HepG2 (cell line): Measurements from ENCODE around the gene DRC7. TPM values are rescaled to one million over a fixed set of nuclear protein-coding genes. Genes with fewer than 3 reads are reported as not detected.

ENCODE experiments used
- ADNP ChIP-seq: sonication (generic); formaldehyde crosslinking; IDR thresholded peaks from 2 replicates; pipeline ENCODE4 v1.4.0; 2020; ENCODE audit warnings: missing genetic modification reagents
- CCAR2 ChIP-seq: fragments of 200-400 bp; formaldehyde crosslinking; optimal IDR thresholded peaks from 2 replicates; pipeline ENCODE3; 2018; ENCODE audit warnings: low read depth, mild to moderate bottlenecking, low read length, moderate library complexity
- CCDC6 ChIP-seq: sonication (generic); formaldehyde crosslinking; IDR thresholded peaks from 2 replicates; pipeline ENCODE4 v1.8.1; 2022; ENCODE audit warnings: mild to moderate bottlenecking, missing genetic modification reagents, moderate library complexity
- EP300 ChIP-seq, 3 experiments: sonication (generic) in 1 of 3; formaldehyde crosslinking in 1 of 3; IDR thresholded peaks; 2 replicates each; pipeline versions ENCODE4 v1.5.1 to v1.6.1; 2011 to 2020; ENCODE audit warnings: low read depth in 2 of 3, low read length in 2 of 3, borderline replicate concordance in 1 of 3, improper control_type of control experiment in 1 of 3, mild to moderate bottlenecking in 1 of 3, missing genetic modification reagents in 1 of 3, moderate library complexity in 1 of 3
- ISL2 ChIP-seq: sonication (generic); formaldehyde crosslinking; IDR thresholded peaks from 2 replicates; pipeline ENCODE4 v1.5.0; 2020; ENCODE audit warnings: missing genetic modification reagents
- RBAK ChIP-seq: sonication (generic); formaldehyde crosslinking; IDR thresholded peaks from 2 replicates; pipeline ENCODE4 v1.5.1; 2020; ENCODE audit warnings: mild to moderate bottlenecking, missing genetic modification reagents
- SMAD1 ChIP-seq: sonication (generic); formaldehyde crosslinking; IDR thresholded peaks from 2 replicates; pipeline ENCODE4 v1.4.0; 2020; ENCODE audit warnings: missing genetic modification reagents, low read depth, mild to moderate bottlenecking, borderline replicate concordance
- SNAPC2 ChIP-seq: sonication (generic); formaldehyde crosslinking; IDR thresholded peaks from 2 replicates; pipeline ENCODE4 v1.8.1; 2022; ENCODE audit warnings: mild to moderate bottlenecking, missing genetic modification reagents
- SRSF1 ChIP-seq: fragments of 200-400 bp; formaldehyde crosslinking; optimal IDR thresholded peaks from 2 replicates; pipeline ENCODE3; 2017; ENCODE audit warnings: mild to moderate bottlenecking, low read depth, low read length, moderate library complexity
- ZNF121 ChIP-seq: sonication (generic); formaldehyde crosslinking; IDR thresholded peaks from 2 replicates; pipeline ENCODE4 v1.5.0; 2020; ENCODE audit warnings: mild to moderate bottlenecking, missing genetic modification reagents
- ZNF136 ChIP-seq: sonication (generic); formaldehyde crosslinking; IDR thresholded peaks from 2 replicates; pipeline ENCODE4 v1.8.1; 2022; ENCODE audit warnings: low read depth, mild to moderate bottlenecking, moderate library complexity, missing genetic modification reagents
- ZNF225 ChIP-seq: sonication (generic); formaldehyde crosslinking; IDR thresholded peaks from 2 replicates; pipeline ENCODE4 v1.4.0; 2020; ENCODE audit warnings: mild to moderate bottlenecking, missing genetic modification reagents
- ZNF44 ChIP-seq: sonication (generic); formaldehyde crosslinking; IDR thresholded peaks from 2 replicates; pipeline ENCODE4 v1.5.1; 2020; ENCODE audit warnings: mild to moderate bottlenecking, missing genetic modification reagents
- ZNF460 ChIP-seq: sonication (generic); formaldehyde crosslinking; IDR thresholded peaks from 2 replicates; pipeline ENCODE4 v1.5.1; 2020; ENCODE audit warnings: missing genetic modification reagents, mild to moderate bottlenecking, borderline replicate concordance
- ZNF670 ChIP-seq: sonication (generic); formaldehyde crosslinking; IDR thresholded peaks from 2 replicates; pipeline ENCODE4 v1.8.0; 2022; ENCODE audit warnings: mild to moderate bottlenecking, missing genetic modification reagents, borderline replicate concordance
- ZNF709 ChIP-seq: sonication (generic); formaldehyde crosslinking; IDR thresholded peaks from 2 replicates; pipeline ENCODE4 v1.5.0; 2020; ENCODE audit warnings: mild to moderate bottlenecking, missing genetic modification reagents
- ZSCAN12 ChIP-seq: sonication (generic); formaldehyde crosslinking; IDR thresholded peaks from 2 replicates; pipeline ENCODE4 v1.9.0; 2021; ENCODE audit warnings: mild to moderate bottlenecking, missing genetic modification reagents
- polyA plus RNA-seq, 8 experiments: library from polyadenylated mRNA; depleted of rRNA in 3 of 8; stranded (reverse) in 7 of 8; unstranded in 1 of 8; fragments of >200 nt; fragmentation: Illumina TruSeq in 4 of 8; extraction: Trizol in 4 of 8; gene quantifications; 2 replicates each; pipeline versions ENCODE4 v1.2.1 to v1.2.3, GENCODE V29; 2011 to 2016; ENCODE audit warnings: low read depth in 4 of 8, missing spikeins in 1 of 8, mixed read lengths in 1 of 8; ENCODE audit not compliant: insufficient read depth in 1 of 8
- total RNA-seq, 5 experiments: library from RNA; depleted of rRNA; stranded (reverse); fragments of >200 nt; fragmentation: Illumina TruSeq; extraction: Trizol; gene quantifications; 2 replicates each; pipeline ENCODE4 v1.2.3, GENCODE V29; 2016; ENCODE audit warnings: low read depth in 1 of 5
- TF ChIP-seq, protein P1 (sequence below): sonication (generic); formaldehyde crosslinking; IDR thresholded peaks from 2 replicates; pipeline ENCODE4 v1.4.0; 2020; ENCODE audit warnings: mild to moderate bottlenecking, missing genetic modification reagents, borderline replicate concordance
- TF ChIP-seq, protein P2 (sequence below): sonication (generic); formaldehyde crosslinking; IDR thresholded peaks from 2 replicates; pipeline ENCODE4 v1.9.0; 2022; ENCODE audit warnings: low read depth, missing genetic modification reagents
- TF ChIP-seq, protein P3 (sequence below): sonication (generic); formaldehyde crosslinking; IDR thresholded peaks from 2 replicates; pipeline ENCODE4 v1.4.0; 2020; ENCODE audit warnings: missing genetic modification reagents
- TF ChIP-seq, protein P4 (sequence below): sonication (generic); formaldehyde crosslinking; IDR thresholded peaks from 2 replicates; pipeline ENCODE4 v1.8.1; 2023; ENCODE audit warnings: mild to moderate bottlenecking, missing genetic modification reagents, borderline replicate concordance
- TF ChIP-seq, protein P5 (sequence below): sonication (generic); formaldehyde crosslinking; IDR thresholded peaks from 2 replicates; pipeline ENCODE4 v1.4.0; 2020; ENCODE audit warnings: low read depth, mild to moderate bottlenecking, missing genetic modification reagents

The DRC7 gene
- total and polyA plus RNA-seq, 2 of the 13 experiments (the other 11 are each of a cell fraction or from before 2014, with no cell fraction given), result 2.7 to 3.4 TPM

DNA sequence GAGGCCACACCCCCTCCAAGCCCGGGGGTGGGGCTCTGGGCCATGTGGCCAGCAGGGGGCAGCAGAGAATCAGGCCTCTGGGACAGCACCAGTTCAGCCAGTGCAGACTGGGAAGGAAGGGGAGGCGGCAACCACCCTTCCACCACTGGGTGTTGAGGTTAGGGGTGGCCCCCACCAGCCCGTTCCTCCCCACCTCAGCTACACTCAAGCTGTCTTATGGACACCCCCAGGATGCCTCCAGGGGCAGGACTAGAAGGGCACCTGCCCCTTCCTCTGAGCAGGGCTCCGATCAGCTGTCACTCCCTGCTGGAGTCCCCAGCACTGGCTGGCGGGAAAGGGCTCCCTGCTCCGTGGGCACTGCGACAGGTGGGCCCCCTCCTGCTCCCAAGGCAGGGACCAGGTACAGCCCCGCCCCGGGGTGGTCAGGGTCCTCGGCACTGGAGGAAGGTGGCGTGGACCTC is 62.8 kb downstream of the DRC7 start (continued):
- TF ChIP-seq EP300 (IDR thresholded peaks at IDR 0.05; ENCODE audit: low read depth in 2 of 2, low read length in 2 of 2), result no peak
- no peak for TF ChIP-seq EP300 (CRISPR knock-in tag; IDR thresholded peaks at IDR 0.05; ENCODE audit: borderline replicate concordance)
- TF ChIP-seq ZNF225 (CRISPR knock-in tag), result peak; percentile 69; the same call in 1 of the 2 replicates
- no peak for TF ChIP-seq ZNF44 (CRISPR knock-in tag)
- TF ChIP-seq ZNF709, result no peak
- no peak for TF ChIP-seq ZNF136 (CRISPR knock-in tag)
- no peak for TF ChIP-seq CCDC6 (CRISPR knock-in tag)
- TF ChIP-seq, protein P1, sequence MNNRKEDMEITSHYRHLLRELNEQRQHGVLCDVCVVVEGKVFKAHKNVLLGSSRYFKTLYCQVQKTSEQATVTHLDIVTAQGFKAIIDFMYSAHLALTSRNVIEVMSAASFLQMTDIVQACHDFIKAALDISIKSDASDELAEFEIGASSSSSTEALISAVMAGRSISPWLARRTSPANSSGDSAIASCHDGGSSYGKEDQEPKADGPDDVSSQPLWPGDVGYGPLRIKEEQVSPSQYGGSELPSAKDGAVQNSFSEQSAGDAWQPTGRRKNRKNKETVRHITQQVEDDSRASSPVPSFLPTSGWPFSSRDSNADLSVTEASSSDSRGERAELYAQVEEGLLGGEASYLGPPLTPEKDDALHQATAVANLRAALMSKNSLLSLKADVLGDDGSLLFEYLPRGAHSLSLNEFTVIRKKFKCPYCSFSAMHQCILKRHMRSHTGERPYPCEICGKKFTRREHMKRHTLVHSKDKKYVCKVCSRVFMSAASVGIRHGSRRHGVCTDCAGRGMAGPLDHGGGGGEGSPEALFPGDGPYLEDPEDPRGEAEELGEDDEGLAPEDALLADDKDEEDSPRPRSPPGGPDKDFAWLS (CRISPR knock-in tag), result 0 out of 2 replicates have a peak, but pooled peaks have one; percentile 4
- TF ChIP-seq, protein P2, sequence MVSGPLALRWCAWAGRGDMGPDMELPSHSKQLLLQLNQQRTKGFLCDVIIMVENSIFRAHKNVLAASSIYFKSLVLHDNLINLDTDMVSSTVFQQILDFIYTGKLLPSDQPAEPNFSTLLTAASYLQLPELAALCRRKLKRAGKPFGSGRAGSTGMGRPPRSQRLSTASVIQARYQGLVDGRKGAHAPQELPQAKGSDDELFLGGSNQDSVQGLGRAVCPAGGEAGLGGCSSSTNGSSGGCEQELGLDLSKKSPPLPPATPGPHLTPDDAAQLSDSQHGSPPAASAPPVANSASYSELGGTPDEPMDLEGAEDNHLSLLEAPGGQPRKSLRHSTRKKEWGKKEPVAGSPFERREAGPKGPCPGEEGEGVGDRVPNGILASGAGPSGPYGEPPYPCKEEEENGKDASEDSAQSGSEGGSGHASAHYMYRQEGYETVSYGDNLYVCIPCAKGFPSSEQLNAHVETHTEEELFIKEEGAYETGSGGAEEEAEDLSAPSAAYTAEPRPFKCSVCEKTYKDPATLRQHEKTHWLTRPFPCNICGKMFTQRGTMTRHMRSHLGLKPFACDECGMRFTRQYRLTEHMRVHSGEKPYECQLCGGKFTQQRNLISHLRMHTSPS, result 0 out of 2 replicates have a peak, but pooled peaks have one; percentile 45
- no peak for TF ChIP-seq RBAK (CRISPR knock-in tag)
- TF ChIP-seq, protein P3, sequence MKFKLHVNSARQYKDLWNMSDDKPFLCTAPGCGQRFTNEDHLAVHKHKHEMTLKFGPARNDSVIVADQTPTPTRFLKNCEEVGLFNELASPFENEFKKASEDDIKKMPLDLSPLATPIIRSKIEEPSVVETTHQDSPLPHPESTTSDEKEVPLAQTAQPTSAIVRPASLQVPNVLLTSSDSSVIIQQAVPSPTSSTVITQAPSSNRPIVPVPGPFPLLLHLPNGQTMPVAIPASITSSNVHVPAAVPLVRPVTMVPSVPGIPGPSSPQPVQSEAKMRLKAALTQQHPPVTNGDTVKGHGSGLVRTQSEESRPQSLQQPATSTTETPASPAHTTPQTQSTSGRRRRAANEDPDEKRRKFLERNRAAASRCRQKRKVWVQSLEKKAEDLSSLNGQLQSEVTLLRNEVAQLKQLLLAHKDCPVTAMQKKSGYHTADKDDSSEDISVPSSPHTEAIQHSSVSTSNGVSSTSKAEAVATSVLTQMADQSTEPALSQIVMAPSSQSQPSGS (CRISPR knock-in tag), result peak; percentile 60; the same call in 1 of the 2 replicates
- no peak for TF ChIP-seq CCAR2
- TF ChIP-seq ZNF670 (CRISPR knock-in tag), result no peak
- TF ChIP-seq ZNF121 (CRISPR knock-in tag), result no peak
- no peak for TF ChIP-seq ZNF460
- TF ChIP-seq, protein P4, sequence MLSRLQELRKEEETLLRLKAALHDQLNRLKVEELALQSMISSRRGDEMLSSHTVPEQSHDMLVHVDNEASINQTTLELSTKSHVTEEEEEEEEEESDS (CRISPR knock-in tag), result peak; percentile 63; the same call in 1 of the 2 replicates
- TF ChIP-seq ADNP (CRISPR knock-in tag), result no peak
- TF ChIP-seq, protein P5, sequence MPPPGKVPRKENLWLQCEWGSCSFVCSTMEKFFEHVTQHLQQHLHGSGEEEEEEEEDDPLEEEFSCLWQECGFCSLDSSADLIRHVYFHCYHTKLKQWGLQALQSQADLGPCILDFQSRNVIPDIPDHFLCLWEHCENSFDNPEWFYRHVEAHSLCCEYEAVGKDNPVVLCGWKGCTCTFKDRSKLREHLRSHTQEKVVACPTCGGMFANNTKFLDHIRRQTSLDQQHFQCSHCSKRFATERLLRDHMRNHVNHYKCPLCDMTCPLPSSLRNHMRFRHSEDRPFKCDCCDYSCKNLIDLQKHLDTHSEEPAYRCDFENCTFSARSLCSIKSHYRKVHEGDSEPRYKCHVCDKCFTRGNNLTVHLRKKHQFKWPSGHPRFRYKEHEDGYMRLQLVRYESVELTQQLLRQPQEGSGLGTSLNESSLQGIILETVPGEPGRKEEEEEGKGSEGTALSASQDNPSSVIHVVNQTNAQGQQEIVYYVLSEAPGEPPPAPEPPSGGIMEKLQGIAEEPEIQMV (CRISPR knock-in tag), result no peak
- TF ChIP-seq ISL2 (CRISPR knock-in tag), result peak; percentile 55
- TF ChIP-seq SRSF1, result peak; percentile 49
- TF ChIP-seq SMAD1 (CRISPR knock-in tag), result peak; percentile 89; the same call in 1 of the 2 replicates
- 0 out of 2 replicates have a peak, but pooled peaks have one; percentile 29 for TF ChIP-seq SNAPC2 (CRISPR knock-in tag)
- no peak for TF ChIP-seq ZSCAN12 (CRISPR knock-in tag)
